ENCODE results near the gene CERKL.

The CERKL gene

DNA sequence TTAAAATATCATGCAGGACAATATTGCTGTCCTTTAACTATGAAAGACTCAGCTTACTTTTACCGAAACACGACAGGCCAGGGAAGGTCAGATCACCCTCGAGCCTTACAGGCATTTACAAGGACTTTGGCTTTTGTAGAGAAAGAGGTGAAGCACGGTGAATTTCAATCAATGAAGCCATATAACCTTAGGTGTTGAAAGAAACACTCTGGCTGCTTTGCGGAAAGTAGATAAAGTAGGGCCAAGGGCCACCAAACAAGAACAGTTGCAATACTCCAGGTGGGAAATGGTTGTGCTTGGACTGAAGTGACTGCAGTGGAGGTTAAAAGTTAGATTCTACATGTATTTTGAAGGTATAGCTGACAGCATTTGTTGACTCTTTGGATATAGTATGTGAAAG, 80.5 kb downstream of the CERKL start:
- DNase-seq (ENCODE audit: low spot score) = no peak

DNA sequence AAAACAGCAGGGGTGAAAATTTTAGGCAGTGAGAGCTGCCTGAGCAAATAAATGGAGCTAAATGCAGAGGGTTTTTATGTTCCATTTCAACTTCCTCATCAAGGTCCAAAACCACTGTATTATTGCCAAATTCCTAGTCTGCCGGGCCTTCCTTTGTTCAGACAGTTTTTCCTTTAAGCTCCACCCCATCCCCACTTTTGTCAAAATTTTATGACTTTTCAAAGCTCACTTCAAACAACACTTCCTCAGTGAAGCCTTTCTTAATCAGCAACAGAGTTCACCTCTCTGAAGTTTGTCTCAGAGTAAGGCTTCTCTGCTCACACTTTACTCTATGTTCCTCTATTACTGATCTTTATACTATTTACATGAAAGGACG, 81.3 kb downstream of the CERKL start:
- DNase-seq (ENCODE audit: low spot score) = no peak

DNA sequence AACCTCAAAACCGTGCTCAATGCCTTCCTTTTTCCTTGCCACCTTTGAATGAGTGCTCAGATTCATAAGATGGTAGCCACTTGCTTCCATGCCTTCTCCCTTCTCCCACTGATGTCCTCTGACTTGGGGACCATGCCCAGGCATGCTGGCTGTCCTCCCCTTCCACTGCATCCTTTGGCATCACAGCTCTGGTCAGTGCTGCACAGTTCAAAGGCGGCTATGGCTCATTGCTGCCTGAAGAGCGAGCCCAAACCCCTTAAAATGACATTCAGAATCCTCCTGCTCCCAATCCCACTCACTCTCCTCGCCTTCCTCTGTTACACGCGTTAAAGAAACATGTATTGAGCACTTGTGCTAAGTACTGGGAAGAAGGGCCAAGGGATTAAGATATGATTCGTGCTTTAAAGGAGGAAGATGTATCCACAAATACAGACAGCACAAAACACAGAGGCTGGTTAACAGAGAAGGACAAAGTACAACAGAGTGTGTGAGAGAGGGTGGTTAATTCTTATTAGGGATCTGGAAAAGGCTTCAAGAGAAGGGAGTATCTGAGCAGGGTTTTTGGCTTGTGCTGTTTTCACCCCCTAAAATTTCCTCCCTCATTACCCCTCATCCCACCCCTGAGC, 81.8 kb downstream of the CERKL start:
- no peak for DNase-seq (ENCODE audit: low spot score)

DNA sequence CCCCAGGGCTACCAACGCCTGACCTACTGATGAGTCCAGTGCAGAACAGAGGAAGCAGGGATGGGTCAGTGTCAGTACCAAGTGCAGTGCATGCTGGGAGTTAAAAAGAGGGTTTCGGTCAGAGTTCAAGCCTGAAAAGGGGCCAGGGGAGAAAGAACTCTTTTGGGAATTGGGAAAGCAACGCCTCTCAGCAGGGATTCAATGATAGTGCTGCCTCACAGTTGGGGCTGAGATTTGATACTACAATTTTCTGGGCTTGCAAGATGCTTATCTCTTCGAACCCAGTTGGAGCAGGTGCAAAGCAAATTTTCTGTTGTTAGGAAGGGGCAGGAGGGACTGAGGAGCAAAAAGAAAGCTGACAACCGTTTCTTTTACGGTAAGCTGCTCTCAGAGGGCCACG, 82.6 kb downstream of the CERKL start:
- DNase-seq (ENCODE audit: low spot score) = no peak

DNA sequence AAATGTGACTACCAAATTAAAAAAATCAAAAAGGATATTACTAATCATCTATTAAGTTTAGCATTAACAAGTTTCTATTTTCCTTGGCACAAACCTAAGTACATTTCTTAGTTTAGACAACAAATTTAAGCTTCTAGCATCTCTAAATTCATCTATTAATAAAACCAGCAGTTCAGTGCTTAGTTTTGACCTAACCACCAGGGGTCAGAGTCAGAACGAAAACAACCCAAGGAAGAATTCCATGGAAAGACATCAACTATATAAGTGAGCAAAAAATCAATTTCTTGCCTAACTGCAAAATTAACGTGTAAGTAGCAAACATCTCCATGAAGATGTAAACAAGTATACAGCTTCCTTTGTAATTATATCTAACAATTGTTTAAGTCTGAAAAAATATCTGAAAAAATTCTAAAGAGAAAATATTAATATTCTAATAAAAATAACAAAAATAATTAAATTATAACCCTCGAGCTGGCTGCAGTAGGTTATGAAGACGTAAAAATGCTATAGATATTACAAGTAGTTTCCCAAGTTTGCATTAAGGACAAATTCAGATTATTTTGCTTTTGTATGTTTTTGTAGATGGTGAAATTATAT, 83.7 kb downstream of the CERKL start:
- no peak for DNase-seq (ENCODE audit: low spot score)

DNA sequence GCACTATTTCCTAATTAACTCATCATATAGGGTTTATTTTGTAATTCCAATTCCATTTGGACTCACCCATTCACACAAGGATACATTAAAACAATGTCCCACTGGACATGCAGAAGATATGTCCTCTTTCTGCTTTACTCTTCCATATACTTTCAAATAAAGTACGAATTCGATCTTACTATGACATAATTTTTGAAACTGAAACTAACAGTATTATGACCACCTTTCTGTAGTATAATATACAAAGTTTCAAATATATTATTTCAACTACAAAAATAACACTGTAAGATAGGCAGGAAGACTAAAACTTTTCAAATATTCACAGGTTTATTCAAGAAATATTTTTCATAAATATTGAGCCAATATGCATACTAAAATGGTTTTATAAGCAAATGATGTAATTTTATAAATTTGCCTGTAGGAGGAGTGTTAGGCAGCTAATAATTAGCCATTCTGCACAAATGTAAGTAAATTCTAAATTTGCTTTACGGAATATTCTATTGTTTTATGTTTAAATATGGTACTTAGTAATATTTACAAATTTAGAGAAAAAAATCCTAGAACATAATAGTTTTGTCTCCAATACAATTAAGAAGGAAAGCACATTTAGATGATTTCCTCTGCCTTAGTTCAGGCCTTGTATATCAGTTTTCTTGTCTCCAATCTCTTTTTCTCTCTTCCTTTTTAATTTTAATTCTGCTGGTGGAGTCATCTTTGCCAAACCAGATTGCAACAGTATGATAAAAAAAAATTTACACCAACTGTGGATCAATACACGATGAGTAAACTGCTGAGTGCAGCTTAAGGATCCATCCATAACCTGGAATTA, 85.9 kb downstream of the CERKL start:
- DNase-seq (ENCODE audit: low spot score) = no peak

DNA sequence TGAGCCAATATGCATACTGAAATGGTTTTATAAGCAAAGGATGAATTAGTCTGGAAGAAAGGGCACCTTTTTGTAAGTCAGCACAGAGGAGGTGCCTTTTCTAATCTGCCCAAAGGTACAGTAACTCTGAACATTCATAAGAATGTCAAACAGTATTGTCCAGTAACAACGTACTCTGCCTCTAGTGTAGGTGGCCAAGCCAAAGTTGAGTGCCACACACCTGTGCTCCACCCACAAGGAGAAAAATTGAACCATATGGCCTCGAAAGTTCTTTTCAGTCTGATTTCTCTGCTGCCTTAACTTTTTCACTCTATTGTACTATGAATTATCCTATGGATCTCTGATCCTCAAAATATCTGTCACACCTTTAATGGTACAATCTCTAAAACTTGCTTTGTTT, 86.8 kb downstream of the CERKL start:
- no peak for DNase-seq (ENCODE audit: low spot score)

DNA sequence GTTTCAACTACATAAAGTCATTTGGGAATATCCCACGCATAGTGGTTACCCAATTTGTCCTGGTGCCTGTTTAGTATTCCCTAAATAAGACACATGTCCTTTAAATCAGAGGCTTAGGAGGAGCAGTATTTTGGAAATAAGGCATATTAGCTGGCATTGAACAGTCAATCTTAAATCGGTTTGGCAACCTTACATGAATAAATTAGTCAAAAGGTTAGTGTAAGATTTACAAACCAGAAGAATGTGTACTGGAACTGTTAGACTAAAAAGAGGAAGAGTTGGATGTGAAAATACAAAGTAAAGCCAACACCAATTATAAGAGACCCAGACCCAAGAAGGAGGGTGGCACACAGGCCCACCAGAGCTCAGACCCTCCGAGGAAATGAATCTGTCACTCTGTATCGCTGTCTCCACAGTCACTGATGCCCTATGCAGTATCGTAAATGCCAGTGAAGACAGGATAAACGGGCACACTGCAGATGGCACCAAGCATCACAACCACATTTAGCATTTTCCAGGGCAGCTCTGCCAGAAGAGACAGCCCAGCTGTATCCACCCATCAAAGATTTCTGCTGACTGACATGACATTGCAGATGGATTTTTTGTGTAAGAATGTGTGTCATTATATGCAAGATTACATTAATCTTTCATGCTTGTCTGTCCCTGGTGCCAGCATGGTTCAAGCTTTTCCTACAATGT, 90.4 kb downstream of the CERKL start:
- no peak for DNase-seq (ENCODE audit: low spot score)

DNA sequence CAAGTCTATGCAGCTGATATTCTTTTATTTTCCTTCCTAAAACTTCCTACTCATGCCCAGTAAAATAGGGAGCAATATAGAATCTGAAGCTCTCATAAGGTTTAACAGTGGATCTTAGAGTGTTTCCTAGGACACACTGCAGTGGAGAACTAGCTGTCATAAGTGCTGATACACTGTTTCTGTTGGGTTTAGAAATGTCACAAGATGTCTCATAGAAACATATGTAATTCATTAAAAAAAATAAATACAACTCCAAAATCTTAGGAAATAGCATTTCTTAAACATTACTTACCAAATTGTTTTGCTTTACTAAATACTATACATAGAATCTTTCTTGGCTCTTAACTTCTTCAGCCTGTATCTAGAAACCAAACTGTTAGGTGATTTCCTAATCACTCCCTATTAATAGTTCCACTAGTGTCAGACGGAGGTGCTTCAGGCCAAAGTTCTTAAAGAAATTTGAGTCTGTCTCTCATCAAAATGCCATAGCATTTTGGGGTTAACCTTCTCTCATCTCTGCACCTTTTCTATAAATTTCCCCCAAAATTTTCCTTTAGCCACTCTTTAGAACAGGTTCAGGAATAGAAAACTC, 93.7 kb downstream of the CERKL start:
- DNase-seq (ENCODE audit: low spot score) = no peak

DNA sequence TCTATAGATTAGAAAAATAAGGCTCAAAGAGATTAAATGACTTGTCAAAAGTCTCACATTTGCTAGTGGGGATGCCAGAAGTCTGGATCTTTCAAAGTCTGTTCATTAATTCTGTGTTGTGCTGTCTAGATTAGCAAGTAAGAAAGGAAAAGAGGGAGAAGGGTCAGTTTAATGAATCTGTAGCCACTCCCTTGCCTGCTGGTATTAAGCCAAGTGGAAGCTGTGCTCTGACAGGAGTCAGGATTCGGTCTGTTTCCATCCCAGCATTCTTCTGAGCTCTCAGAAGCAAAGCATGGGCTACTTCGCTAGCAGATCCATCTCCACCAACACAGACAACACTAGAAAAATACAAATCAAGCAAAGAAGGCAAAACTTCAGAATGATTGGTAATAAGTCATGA, 98.5 kb downstream of the CERKL start:
- no peak for DNase-seq (ENCODE audit: low spot score)

DNA sequence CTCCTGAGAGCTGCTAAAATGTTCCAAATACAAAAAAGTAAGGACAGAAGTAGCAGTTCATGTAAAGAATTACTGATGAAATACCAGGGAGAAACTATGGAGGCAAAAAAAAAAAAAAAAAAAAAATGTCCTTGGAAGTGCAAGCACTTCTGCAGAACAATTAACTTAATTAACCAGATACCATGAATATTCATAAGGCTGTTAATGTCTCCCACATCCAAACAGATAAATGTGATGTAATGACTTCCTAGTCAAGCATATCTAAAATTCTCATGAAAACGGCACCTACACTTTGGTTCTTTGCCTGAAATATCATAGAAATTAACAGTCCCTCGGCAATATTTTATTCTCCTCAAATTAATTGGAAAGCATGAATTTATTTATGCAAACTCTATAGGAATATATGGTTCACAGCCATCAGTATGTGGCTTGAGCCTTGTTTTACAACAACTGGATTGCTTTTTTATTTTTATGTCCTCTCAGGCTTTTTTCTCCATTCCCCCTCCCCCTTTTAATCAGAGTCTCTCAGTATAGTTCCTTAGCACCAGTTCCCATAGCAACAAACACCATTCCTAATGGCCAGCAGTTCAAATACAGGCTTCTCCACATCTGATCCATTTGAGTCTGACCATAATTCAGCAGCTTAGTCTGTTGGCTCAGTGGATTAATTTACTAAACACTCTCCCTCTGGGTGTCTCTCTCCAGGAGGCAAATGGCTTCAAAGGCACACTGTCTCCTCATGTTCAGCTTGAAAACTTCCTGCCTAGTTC, 102.7 kb downstream of the CERKL start:
- DNase-seq (ENCODE audit: low spot score) = no peak

DNA sequence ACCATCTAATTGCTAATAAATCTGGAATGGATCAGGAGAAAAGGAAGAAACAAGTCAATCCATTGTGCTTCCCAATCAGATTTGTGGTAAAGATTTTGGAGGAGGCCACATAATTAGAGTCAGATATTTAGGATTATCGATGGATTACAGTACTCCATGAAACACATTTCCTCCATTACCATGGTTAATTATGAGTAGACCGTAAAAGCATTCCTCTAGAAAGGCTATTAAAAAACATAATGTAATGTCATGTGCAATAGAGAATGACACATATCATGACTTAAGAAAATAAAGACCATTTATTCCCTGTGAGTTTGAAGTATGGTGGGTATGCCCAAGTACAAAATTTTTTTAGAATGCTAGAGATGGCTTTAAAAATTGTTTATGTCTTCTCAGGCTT, 103.7 kb downstream of the CERKL start:
- no peak for DNase-seq (ENCODE audit: low spot score)

DNA sequence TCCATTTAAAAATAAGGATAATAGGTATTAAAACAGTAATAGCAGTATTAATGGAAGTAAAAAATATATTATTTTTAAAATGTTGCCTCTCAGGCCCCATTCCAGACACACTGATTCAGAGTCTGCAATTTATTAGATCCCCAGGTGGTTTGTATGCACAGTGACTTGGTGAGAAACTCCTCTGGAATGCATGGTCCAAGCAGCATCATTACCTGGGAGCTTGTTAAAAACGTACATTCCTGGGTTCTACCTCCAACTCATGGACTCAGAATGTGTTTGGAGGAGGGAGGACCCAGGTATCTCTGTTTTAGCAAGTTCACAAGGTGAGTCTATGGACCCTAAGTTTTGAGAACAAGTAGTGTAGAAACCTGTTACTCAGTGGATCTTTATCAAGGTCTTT, 104.1 kb downstream of the CERKL start:
- no peak for DNase-seq (ENCODE audit: low spot score)

DNA sequence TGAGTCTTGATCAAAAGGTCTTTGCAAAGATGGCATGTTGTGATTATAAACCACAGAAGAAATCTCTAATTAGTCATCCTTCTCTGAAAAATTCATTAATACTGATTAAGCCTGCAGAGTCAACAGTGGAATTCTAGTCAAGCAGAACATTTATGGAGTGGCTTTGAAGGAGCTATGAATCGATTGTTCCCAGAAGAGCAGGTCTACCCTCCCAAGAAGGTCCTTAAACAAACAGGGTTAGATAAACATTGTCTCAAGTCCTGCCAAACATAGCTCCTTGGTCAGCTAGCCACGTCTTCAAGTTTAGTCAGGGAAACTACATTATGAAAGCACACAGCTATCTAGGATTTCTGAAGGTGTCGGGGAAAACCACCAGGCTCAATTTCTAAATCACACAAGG, 110.8 kb downstream of the CERKL start:
- no peak for DNase-seq (ENCODE audit: low spot score)

DNA sequence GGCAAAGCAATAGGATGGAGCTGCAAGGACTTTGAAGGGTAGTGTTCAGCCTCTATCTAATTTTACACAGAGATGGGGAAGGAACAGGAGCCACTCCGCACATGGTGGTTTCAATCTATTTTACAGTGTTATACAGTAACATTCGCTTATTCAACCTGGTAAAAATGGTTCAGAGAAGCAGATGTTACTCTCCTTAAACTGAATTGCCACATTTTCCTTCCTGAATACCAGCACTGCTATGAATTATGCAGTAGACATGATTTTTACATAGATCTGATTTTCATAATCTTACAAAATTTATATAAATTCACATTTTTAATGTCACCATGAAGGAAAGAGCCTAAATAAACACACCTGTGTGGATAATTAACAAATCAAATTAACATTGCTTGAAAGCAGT, 114.7 kb downstream of the CERKL start:
- DNase-seq (ENCODE audit: low spot score) = no peak

DNA sequence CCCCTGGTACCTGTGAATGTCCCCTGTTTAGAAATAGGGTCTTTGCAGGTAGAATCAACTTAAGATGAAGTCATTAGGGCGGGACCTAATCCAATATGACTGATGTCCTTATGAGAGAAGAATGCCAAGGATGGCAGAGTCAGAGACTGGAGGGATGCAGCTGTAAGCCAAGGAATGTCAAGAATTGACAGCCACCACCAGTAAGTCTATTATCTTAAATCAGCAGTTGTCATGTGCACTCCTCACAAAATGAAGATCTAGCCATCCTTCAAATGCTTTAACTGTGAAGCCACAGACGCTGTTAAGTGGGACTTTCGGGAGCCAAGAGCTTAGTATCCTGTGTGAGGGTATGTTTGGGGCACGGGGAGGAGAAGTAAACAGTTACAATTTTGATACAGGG, 116.5 kb downstream of the CERKL start:
- DNase-seq (ENCODE audit: low spot score) = no peak

DNA sequence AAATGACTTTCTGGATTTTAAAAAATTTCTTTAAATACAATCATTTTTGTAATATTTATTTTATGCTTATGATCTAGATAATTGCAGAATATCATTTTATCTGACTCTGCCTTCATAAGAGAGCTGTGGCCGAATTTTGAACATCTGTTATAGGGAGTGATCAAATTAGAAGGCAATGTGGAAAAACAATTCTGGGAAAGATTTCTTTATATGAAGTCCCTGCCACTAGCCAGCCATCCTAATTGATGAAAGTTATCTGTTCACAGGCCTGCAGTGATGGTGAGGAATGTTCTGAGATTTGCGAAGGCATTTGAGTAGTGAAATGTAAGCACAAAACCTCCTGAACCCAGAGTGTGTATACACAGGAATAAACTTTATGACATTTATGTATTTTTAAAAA, 120.2 kb downstream of the CERKL start:
- DNase-seq (ENCODE audit: low spot score) = no peak

DNA sequence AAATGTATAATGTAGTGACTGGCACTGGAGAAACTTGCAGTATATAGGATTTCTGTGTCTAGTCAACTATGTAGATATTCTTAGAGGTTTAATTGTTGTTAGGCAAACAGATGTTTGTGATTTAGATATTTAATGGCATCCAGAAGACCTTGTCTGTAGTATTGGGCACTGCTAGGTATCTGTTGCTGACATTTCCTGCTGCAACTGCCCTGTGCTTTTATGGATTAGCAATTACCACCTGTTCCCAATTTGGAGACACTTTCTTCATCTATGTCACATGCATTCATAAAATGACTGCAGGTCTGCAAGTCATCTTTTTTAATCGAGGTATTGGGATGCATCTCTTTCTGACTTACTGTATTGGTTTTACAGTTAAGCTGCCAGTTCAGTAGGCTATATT, 128.5 kb downstream of the CERKL start:
- no peak for DNase-seq (ENCODE audit: low spot score)

DNA sequence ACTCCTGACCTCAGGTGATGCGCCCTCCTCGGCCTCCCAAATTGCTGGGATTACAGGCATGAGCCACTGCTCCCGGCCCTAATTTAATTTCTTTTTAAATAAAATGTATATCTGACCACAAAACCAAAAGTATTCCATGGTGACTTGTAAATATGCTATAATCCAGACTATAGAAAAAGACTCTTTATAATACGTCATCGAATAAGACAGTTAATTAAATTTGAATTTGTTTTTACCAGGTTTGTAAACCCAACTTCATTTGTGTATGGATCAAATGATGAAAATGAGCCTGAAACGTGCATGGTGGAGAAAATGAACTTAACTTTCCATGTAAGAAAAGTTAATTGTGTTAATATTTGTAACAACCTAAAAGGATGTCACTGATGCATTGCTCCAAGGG, 129.8 kb downstream of the CERKL start:
- DNase-seq (ENCODE audit: low spot score) = no peak

DNA sequence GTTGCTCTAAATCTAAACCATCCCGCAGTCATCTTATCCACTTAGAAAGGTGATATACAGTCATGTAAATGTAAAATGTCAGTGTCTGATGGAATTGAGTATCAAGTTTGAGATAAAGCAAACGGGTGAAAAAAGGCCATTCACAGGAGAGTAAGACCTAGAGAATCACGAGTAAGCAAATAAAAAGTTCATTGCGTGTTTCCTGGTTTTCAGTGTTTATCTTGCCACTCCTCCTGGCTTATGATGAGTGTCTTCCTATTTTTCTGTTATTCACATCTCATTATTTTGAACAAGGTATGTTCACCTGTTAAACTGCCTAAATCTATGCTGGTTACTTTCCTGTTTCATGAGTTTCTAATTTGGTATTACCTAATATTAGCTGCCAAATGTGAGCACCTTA, 130.9 kb downstream of the CERKL start:
- no peak for DNase-seq (ENCODE audit: low spot score)

DNA sequence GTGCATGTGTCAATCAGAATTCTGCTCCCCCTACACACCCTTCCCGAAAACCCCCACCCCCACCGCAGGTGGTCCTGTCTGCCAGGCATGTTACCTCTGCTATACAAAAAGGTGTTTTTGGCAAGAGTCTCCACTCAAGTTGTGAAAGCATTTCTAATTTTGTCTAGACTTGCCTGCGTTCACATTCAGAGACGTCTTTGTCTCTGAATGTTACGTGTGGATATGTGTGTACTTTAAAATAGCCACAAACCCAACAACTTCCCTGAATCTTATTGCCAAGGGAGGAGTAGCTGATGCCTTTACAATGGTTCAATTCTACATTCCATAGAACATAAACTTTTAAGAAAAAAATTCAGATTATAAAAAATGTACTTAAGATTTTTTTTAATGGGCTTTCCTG, 133.1 kb downstream of the CERKL start:
- no peak for DNase-seq (ENCODE audit: low spot score)

DNA sequence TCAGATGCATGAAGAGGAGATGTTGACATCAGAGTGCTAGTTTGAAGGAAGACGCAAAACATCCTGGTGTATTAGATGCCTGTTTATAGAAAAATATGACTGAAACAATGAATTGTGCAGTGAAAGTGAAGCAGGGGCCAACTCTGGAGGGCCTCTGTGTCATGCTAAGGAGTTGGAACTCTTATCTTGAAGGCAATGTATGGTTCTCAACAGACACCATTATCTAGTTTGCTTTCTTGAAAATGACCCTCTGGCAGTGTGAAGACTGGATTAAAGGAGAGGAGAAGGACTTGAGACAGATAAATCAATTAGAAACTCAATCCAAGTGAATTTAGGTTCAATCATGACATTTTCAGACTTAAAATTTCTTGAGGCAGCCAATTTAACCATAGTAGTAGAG, 136.7 kb downstream of the CERKL start:
- DNase-seq (ENCODE audit: low spot score) = no peak
